GM19099 (cell line): ENCODE data around the gene PKNOX2.

Experiments used
- POLR2A ChIP-seq: IDR thresholded peaks from 3 replicates; pipeline ENCODE4 v1.6.1; 2011; ENCODE audit warnings: low read depth; ENCODE audit not compliant: insufficient read length; ENCODE audit errors: extremely low read depth

Gene PKNOX2

GRCh38 chr11:125374398-125374797 lies 209.8 kb downstream of the PKNOX2 start:
- TF ChIP-seq POLR2A, result no peak

GRCh38 chr11:125375146-125375545 lies 210.6 kb downstream of the PKNOX2 start:
- no peak for TF ChIP-seq POLR2A

GRCh38 chr11:125376117-125376516 lies 211.6 kb downstream of the PKNOX2 start:
- TF ChIP-seq POLR2A, result no peak

- TF ChIP-seq POLR2A, result no peak
These were observed 212.3 kb downstream of the PKNOX2 start for GRCh38 chr11:125376856-125377255.

- TF ChIP-seq POLR2A, result no peak
These were observed 213.5 kb downstream of the PKNOX2 start for GRCh38 chr11:125378083-125378482.

GRCh38 chr11:125378571-125378970 lies 214.0 kb downstream of the PKNOX2 start:
- no peak for TF ChIP-seq POLR2A

GRCh38 chr11:125379565-125379964 lies 215.0 kb downstream of the PKNOX2 start:
- TF ChIP-seq POLR2A, result no peak

GRCh38 chr11:125379981-125380380 lies 215.4 kb downstream of the PKNOX2 start:
- no peak for TF ChIP-seq POLR2A

- TF ChIP-seq POLR2A, result no peak
These were observed 216.3 kb downstream of the PKNOX2 start for GRCh38 chr11:125380756-125381445.

GRCh38 chr11:125381499-125382044 lies 217.0 kb downstream of the PKNOX2 start:
- no peak for TF ChIP-seq POLR2A

- no peak for TF ChIP-seq POLR2A
These were observed 217.8 kb downstream of the PKNOX2 start for GRCh38 chr11:125382314-125382791.

GRCh38 chr11:125382822-125383221 lies 218.3 kb downstream of the PKNOX2 start:
- no peak for TF ChIP-seq POLR2A

- no peak for TF ChIP-seq POLR2A
These were observed 220.3 kb downstream of the PKNOX2 start for GRCh38 chr11:125384825-125385224.

- no peak for TF ChIP-seq POLR2A
These were observed 223.3 kb downstream of the PKNOX2 start for GRCh38 chr11:125387901-125388300.

GRCh38 chr11:125388611-125389010 lies 224.1 kb downstream of the PKNOX2 start:
- no peak for TF ChIP-seq POLR2A

GRCh38 chr11:125389339-125390166 lies 225.0 kb downstream of the PKNOX2 start:
- TF ChIP-seq POLR2A, result no peak
